Putamen (tissue), 1 donor: ENCODE measurements around the gene PRPF6.
A peak's percentile ranks its signal among the peaks of the same experiment; 100 is the strongest.

Experiments used
- DNase-seq: peaks from one replicate; pipeline ENCODE4 v3.0.0-alpha.2; 2016; ENCODE audit warnings: low spot score

PRPF6 gene

GRCh38 chr20:64049060-64049877 is 68.3 kb downstream of the PRPF6 start, which contains the start of gene SOX18:
TSS of gene SOX18 (minus strand) at chr20:64049639. CDS start at chr20:64049516, 123 bp downstream.
- DNase-seq: no peak

GRCh38 chr20:64049878-64050260 is 68.9 kb downstream of the PRPF6 start:
- DNase-seq: no peak

- no peak for DNase-seq
These were observed 69.5 kb downstream of the PRPF6 start for GRCh38 chr20:64050261-64051032.

GRCh38 chr20:64051033-64051452 is 70.1 kb downstream of the PRPF6 start:
- DNase-seq: no peak

GRCh38 chr20:64051561-64052325 is 70.8 kb downstream of the PRPF6 start:
- DNase-seq: no peak

GRCh38 chr20:64052326-64052722 is 71.4 kb downstream of the PRPF6 start:
- no peak for DNase-seq

GRCh38 chr20:64052987-64053840 is 72.3 kb downstream of the PRPF6 start:
- no peak for DNase-seq

- no peak for DNase-seq
These were observed 73.1 kb downstream of the PRPF6 start for GRCh38 chr20:64053841-64054661.

GRCh38 chr20:64055396-64055892 is 74.5 kb downstream of the PRPF6 start:
- no peak for DNase-seq

GRCh38 chr20:64055893-64056638 is 75.1 kb downstream of the PRPF6 start:
- DNase-seq: no peak

- DNase-seq: no peak
These were observed 75.6 kb downstream of the PRPF6 start for GRCh38 chr20:64056639-64056888.

GRCh38 chr20:64056889-64057627 is 76.1 kb downstream of the PRPF6 start:
- no peak for DNase-seq

GRCh38 chr20:64057628-64058498 is 76.9 kb downstream of the PRPF6 start:
- DNase-seq: no peak

- no peak for DNase-seq
These were observed 77.6 kb downstream of the PRPF6 start for GRCh38 chr20:64058536-64058935.

- no peak for DNase-seq
These were observed 81.3 kb downstream of the PRPF6 start for GRCh38 chr20:64062276-64062595.

GRCh38 chr20:64062596-64063388 is 81.9 kb downstream of the PRPF6 start, which contains the start of gene TCEA2:
TSS of gene TCEA2 (plus strand) at chr20:64063198. CDS start at chr20:64063313, 115 bp downstream.
- peak; percentile 97 for DNase-seq

GRCh38 chr20:64063389-64064144 is 82.6 kb downstream of the PRPF6 start:
- DNase-seq: no peak
